Tibial nerve (tissue), 4 donors: ENCODE data around the gene CDC14B.
"Not testable (repeated sequence)": the region's sequence is repeated elsewhere in the genome, so short reads cannot be mapped to it uniquely, and the experiment has no call there.

Experiments used
- EP300 ChIP-seq, 2 donors: sonication (generic); formaldehyde crosslinking; IDR thresholded peaks; one replicate each; pipeline ENCODE4 v1.6.1; 2017; ENCODE audit warnings: antibody characterized with exemption in 2 of 2, mild to moderate bottlenecking in 1 of 2
- POLR2A ChIP-seq, 2 donors: fragments of 450-650 bp; IDR thresholded peaks; one replicate each; pipeline ENCODE4 v1.6.1; 2017; ENCODE audit warnings: antibody characterized with exemption in 2 of 2, mild to moderate bottlenecking in 2 of 2, moderate library complexity in 2 of 2
- TF ChIP-seq, protein P1 (sequence below), 5 experiments: fragments of 200-600 bp in 3 of 5; fragments of 450-650 bp in 2 of 5; sonication (generic) in 3 of 5; IDR thresholded peaks; one replicate each; pipeline ENCODE4 v1.5.1; 2016 to 2019; ENCODE audit warnings: antibody characterized with exemption in 5 of 5, mild to moderate bottlenecking in 3 of 5, moderate library complexity in 2 of 5

DNA sequence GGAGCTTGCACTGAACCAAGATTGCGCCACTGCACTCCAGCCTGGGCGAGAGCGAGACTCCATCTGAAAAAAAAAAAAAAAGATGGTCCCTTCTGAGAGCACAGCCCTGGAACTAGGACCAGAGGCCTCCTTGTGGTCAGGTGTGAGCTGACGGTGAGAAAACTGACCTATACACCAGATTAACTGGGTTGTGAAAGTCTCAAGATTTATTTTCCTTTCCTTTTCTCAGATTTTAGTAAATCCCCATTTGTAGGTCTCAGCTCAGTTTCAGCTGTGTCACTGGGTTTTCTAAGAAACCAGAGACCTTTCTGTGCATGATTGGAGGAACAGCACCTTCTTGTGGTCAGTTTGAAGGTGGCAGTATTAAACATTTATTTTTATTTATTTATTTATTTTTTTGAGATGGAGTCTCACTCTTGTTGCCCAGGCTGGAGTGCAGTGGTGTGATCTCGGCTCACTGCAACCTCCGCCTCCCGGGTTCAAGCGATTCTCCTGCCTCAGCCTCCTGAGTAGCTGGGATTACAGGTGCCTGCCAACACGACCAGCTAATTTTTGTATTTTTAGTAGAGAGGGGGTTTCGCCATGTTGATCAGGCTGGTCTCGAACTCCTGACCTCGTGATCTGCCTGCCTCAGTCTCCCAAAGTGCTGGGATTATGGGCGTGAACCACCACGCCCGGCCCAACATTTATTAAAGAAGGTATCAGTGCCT, 47.2 kb upstream of the CDC14B start:
- not testable (repeated sequence) for TF ChIP-seq POLR2A, EP300 (IDR thresholded peaks at IDR 0.05)
- TF ChIP-seq, protein P1, sequence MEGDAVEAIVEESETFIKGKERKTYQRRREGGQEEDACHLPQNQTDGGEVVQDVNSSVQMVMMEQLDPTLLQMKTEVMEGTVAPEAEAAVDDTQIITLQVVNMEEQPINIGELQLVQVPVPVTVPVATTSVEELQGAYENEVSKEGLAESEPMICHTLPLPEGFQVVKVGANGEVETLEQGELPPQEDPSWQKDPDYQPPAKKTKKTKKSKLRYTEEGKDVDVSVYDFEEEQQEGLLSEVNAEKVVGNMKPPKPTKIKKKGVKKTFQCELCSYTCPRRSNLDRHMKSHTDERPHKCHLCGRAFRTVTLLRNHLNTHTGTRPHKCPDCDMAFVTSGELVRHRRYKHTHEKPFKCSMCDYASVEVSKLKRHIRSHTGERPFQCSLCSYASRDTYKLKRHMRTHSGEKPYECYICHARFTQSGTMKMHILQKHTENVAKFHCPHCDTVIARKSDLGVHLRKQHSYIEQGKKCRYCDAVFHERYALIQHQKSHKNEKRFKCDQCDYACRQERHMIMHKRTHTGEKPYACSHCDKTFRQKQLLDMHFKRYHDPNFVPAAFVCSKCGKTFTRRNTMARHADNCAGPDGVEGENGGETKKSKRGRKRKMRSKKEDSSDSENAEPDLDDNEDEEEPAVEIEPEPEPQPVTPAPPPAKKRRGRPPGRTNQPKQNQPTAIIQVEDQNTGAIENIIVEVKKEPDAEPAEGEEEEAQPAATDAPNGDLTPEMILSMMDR (IDR thresholded peaks at IDR 0.05) = peak; percentile 65 to 81 (median 76)
